DMS153 treated with DMSO at 0.1 percent for 48 hours (cell line): ENCODE results near the gene BAZ1A.

Experiments used
- DNase-seq: peaks from one replicate; lab custom pipeline; 2025; ENCODE audit not compliant: unreplicated experiment; lab: John Stamatoyannopoulos, UW

BAZ1A gene

GRCh38 chr14:34875031-34875922 is at the start of gene BAZ1A:
Gene BAZ1A, minus strand, starts transcription at chr14:34875360. Its CDS starts 756 bp downstream, at chr14:34874604.
- DNase-seq: peak; percentile 28

GRCh38 chr14:34920339-34920738 is 45.2 kb upstream of the BAZ1A start:
- no peak for DNase-seq

GRCh38 chr14:34913619-34914018 is 38.5 kb upstream of the BAZ1A start:
- no peak for DNase-seq

- no peak for DNase-seq
Observed at GRCh38 chr14:34912966-34913365, 37.8 kb upstream of the BAZ1A start.

GRCh38 chr14:34912182-34912581 is 37.0 kb upstream of the BAZ1A start:
- no peak for DNase-seq

GRCh38 chr14:34911209-34912150 is 36.3 kb upstream of the BAZ1A start:
- no peak for DNase-seq

- DNase-seq: no peak
Observed at GRCh38 chr14:34906287-34906686, 31.1 kb upstream of the BAZ1A start.

GRCh38 chr14:34895277-34895676 is 20.1 kb upstream of the BAZ1A start:
- DNase-seq: no peak

GRCh38 chr14:34890937-34891336 is 15.8 kb upstream of the BAZ1A start:
- DNase-seq: no peak

- no peak for DNase-seq
Observed at GRCh38 chr14:34888186-34888585, 13.0 kb upstream of the BAZ1A start.

GRCh38 chr14:34883954-34884353 is 8.8 kb upstream of the BAZ1A start:
- no peak for DNase-seq

- peak; percentile 47 for DNase-seq
Observed at GRCh38 chr14:34874386-34875030, 652 bp downstream of the BAZ1A start.

- DNase-seq: peak; percentile 68
Observed at GRCh38 chr14:34873589-34874385, 1.4 kb downstream of the BAZ1A start.

GRCh38 chr14:34872822-34873588 is 2.2 kb downstream of the BAZ1A start:
- DNase-seq: no peak

- no peak for DNase-seq
Observed at GRCh38 chr14:34867199-34867598, 8.0 kb downstream of the BAZ1A start.

GRCh38 chr14:34865889-34866574 is 9.1 kb downstream of the BAZ1A start:
- DNase-seq: no peak

GRCh38 chr14:34863844-34864243 is 11.3 kb downstream of the BAZ1A start:
- DNase-seq: no peak

GRCh38 chr14:34858765-34859164 is 16.4 kb downstream of the BAZ1A start:
- no peak for DNase-seq
